OCI-LY3 (cell line): ENCODE data around the gene WWP2.

Experiments
- H2AFZ ChIP-seq: fragments of 200-600, 300-600 bp; shearing (Covaris generic); 2 replicates; pipeline ENCODE4 v1.6.0; 2014; ENCODE audit warnings: antibody characterized with exemption, low read depth, low read length
- H3K27ac ChIP-seq: fragments of 200-600, 300-600 bp; sonication (generic); 2 replicates; pipeline ENCODE4 v1.5.1; 2014; ENCODE audit warnings: mild to moderate bottlenecking, low read length, moderate library complexity, mixed read lengths
- H3K27me3 ChIP-seq: fragments of 200-600, 300-600 bp; sonication (generic); 2 replicates; pipeline ENCODE4 v1.6.1; 2014; ENCODE audit warnings: low read depth, low read length, mixed read lengths
- H3K36me3 ChIP-seq: fragments of 200-600, 300-600 bp; sonication (generic); replicated peaks from 2 replicates; pipeline ENCODE3; 2014; ENCODE audit warnings: low read depth, low read length, mixed read lengths
- H3K4me1 ChIP-seq: fragments of 300-600, 200-600 bp; sonication (generic); 2 replicates; pipeline ENCODE4 v1.6.1; 2014; ENCODE audit warnings: low read length, mixed read lengths
- H3K4me2 ChIP-seq: fragments of 200-600, 300-600 bp; sonication (generic); 2 replicates; pipeline ENCODE4 v1.6.1; 2014; ENCODE audit warnings: low read length, mixed read lengths
- H3K4me3 ChIP-seq: fragments of 300-600, 200-600 bp; sonication (generic); 2 replicates; pipeline ENCODE4 v1.5.1; 2014; ENCODE audit warnings: antibody characterized with exemption, mild to moderate bottlenecking, low read length, moderate library complexity
- H3K79me2 ChIP-seq: fragments of 300-600, 200-600 bp; shearing (Covaris generic); 2 replicates; pipeline ENCODE4 v1.6.1; 2014; ENCODE audit warnings: mild to moderate bottlenecking, low read length, mixed read lengths
- H3K9ac ChIP-seq: fragments of 300-600, 200-600 bp; shearing (Covaris generic); 2 replicates; pipeline ENCODE4 v1.6.0; 2014; ENCODE audit warnings: mild to moderate bottlenecking, low read length, moderate library complexity
- H3K9me3 ChIP-seq: fragments of 200-600, 300-600 bp; shearing (Covaris generic); 2 replicates; pipeline ENCODE4 v1.6.1; 2014; ENCODE audit warnings: low read length, mixed read lengths; ENCODE audit not compliant: insufficient read depth
- H4K20me1 ChIP-seq: fragments of 200-600, 300-600 bp; sonication (generic); 2 replicates; pipeline ENCODE4 v1.6.1; 2016; ENCODE audit warnings: low read length, mixed read lengths; ENCODE audit not compliant: insufficient read depth
- CTCF ChIP-seq: fragments of 200-600, 300-600 bp; sonication (generic); IDR thresholded peaks from 2 replicates; pipeline ENCODE4 v1.5.1; 2014; ENCODE audit warnings: antibody characterized with exemption, low read length, low read depth
- EZH2phosphoT487 ChIP-seq: fragments of 200-600 bp; shearing (Covaris generic); IDR thresholded peaks from 2 replicates; pipeline ENCODE4 v1.6.1; 2018; ENCODE audit warnings: antibody characterized with exemption, mixed run types, low read depth

WWP2 gene

GRCh38 chr16:69909043-69909442, 146.9 kb downstream of the WWP2 start:
- no peak overlapping the region for H3K4me3 ChIP-seq
- no peaks in the 10 kb centered on the region for H3K4me1 ChIP-seq
- H3K27me3 ChIP-seq = no peaks in the 10 kb centered on the region

GRCh38 chr16:69909760-69910159, 147.6 kb downstream of the WWP2 start:
- no peak overlapping the region for H3K4me3 ChIP-seq
- H3K27me3 ChIP-seq = no peaks in the 10 kb centered on the region
- TF ChIP-seq CTCF (no peak), EZH2phosphoT487 (no peak)
- no peak overlapping the region for H3K9ac ChIP-seq
- no peaks in the 10 kb centered on the region for H3K4me1 ChIP-seq
- no peak overlapping the region for H2AFZ ChIP-seq
- no peaks in the 10 kb centered on the region for H3K36me3 ChIP-seq
- no peak overlapping the region for H3K4me2 ChIP-seq
- H4K20me1 ChIP-seq = no peaks in the 10 kb centered on the region
- H3K9me3 ChIP-seq = no peaks in the 10 kb centered on the region
- H3K27ac ChIP-seq = no peak overlapping the region
- no peaks in the 10 kb centered on the region for H3K79me2 ChIP-seq

More at GRCh38 chr16:69909043-69909442, 146.9 kb downstream of the WWP2 start:
- no peak overlapping the region for H3K9ac ChIP-seq
- no peaks in the 10 kb centered on the region for H3K9me3 ChIP-seq
- H2AFZ ChIP-seq = no peak overlapping the region
- no peak overlapping the region for H3K27ac ChIP-seq
- no peaks in the 10 kb centered on the region for H4K20me1 ChIP-seq
- no peak for TF ChIP-seq EZH2phosphoT487
- no peak for TF ChIP-seq CTCF
- H3K79me2 ChIP-seq = no peaks in the 10 kb centered on the region
- no peaks in the 10 kb centered on the region for H3K36me3 ChIP-seq
- H3K4me2 ChIP-seq = no peak overlapping the region

GRCh38 chr16:69910964-69911363, 148.8 kb downstream of the WWP2 start:
- H3K4me3 ChIP-seq = no peak overlapping the region
- H3K27ac ChIP-seq = no peak overlapping the region
- no peak overlapping the region for H3K9ac ChIP-seq
- H3K36me3 ChIP-seq = no peaks in the 10 kb centered on the region
- TF ChIP-seq CTCF = no peak
- TF ChIP-seq EZH2phosphoT487 = no peak
- H3K4me2 ChIP-seq = no peak overlapping the region
- no peaks in the 10 kb centered on the region for H3K4me1 ChIP-seq
- H3K79me2 ChIP-seq = no peaks in the 10 kb centered on the region
- no peaks in the 10 kb centered on the region for H3K27me3 ChIP-seq
- H2AFZ ChIP-seq = no peak overlapping the region
- H3K9me3 ChIP-seq = no peaks in the 10 kb centered on the region
- H4K20me1 ChIP-seq = no peaks in the 10 kb centered on the region

GRCh38 chr16:69916462-69916861, 154.3 kb downstream of the WWP2 start:
- Histone ChIP-seq H3K9ac (no peak overlapping the region), H3K4me1 (no peaks in the 10 kb centered on the region), H3K9me3 (no peaks in the 10 kb centered on the region), H4K20me1 (no peaks in the 10 kb centered on the region), H3K36me3 (no peaks in the 10 kb centered on the region), H3K4me3 (no peak overlapping the region), H3K79me2 (no peaks in the 10 kb centered on the region), H3K4me2 (no peak overlapping the region), H3K27ac (no peak overlapping the region), H3K27me3 (no peaks in the 10 kb centered on the region), H2AFZ (no peak overlapping the region)
- TF ChIP-seq EZH2phosphoT487 (no peak), CTCF (no peak)
